Measurements from ENCODE around the gene TNPO2.
"Not testable (repeated sequence)": the region's sequence is repeated elsewhere in the genome, so short reads cannot be mapped to it uniquely, and the experiment has no call there.

Gene TNPO2

GRCh38 chr19:12705169-12705568 lies 18.6 kb downstream of the TNPO2 start:
- no peaks in the 10 kb centered on the region for H3K27me3 ChIP-seq
- peaks cover 95% of the 10 kb centered on the region for H3K36me3 ChIP-seq
- TF ChIP-seq, protein P1, sequence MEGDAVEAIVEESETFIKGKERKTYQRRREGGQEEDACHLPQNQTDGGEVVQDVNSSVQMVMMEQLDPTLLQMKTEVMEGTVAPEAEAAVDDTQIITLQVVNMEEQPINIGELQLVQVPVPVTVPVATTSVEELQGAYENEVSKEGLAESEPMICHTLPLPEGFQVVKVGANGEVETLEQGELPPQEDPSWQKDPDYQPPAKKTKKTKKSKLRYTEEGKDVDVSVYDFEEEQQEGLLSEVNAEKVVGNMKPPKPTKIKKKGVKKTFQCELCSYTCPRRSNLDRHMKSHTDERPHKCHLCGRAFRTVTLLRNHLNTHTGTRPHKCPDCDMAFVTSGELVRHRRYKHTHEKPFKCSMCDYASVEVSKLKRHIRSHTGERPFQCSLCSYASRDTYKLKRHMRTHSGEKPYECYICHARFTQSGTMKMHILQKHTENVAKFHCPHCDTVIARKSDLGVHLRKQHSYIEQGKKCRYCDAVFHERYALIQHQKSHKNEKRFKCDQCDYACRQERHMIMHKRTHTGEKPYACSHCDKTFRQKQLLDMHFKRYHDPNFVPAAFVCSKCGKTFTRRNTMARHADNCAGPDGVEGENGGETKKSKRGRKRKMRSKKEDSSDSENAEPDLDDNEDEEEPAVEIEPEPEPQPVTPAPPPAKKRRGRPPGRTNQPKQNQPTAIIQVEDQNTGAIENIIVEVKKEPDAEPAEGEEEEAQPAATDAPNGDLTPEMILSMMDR (IDR thresholded peaks at IDR 0.05; ENCODE audit: low read depth, low read length) = no peak

DNA sequence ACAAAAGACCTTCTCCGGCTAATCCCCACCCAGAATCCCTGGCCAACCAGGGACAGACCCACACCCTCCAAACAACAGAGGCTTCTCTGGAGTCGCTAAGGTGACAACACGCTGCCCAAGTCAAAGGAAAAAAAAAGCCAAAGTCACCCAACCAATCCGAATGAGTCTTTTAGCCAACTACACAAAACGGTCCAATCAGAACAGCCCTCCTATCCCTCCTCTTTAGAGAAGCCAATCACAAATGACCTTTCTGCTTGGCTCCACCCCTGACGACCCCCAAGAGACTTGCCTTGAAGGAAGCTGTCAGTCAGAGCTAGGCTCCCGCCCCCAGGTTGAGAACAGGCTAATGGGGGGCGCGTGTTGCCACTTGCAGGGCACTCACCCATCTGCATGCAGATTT lies 20.7 kb downstream of the TNPO2 start:
- DNase-seq = peak; percentile 85
- TF ChIP-seq, protein P1 (IDR thresholded peaks at IDR 0.05; ENCODE audit: low read depth, low read length) = no peak
- no peaks in the 10 kb centered on the region for H3K27me3 ChIP-seq

More at GRCh38 chr19:12705169-12705568, 18.6 kb downstream of the TNPO2 start:
- DNase-seq = no peak
- Histone ChIP-seq H3K4me1 (peaks cover 6% of the 10 kb centered on the region), H3K4me3 (ENCODE audit: low read depth, low read length) (no peak overlapping the region), H3K9me3 (no peaks in the 10 kb centered on the region)

GRCh38 chr19:12701596-12702282 lies 22.0 kb downstream of the TNPO2 start:
- Histone ChIP-seq H3K4me3 (ENCODE audit: low read depth, low read length) (no peak overlapping the region), H3K9me3 (no peaks in the 10 kb centered on the region), H3K36me3 (peaks cover 82% of the 10 kb centered on the region), H3K4me1 (peaks cover 6% of the 10 kb centered on the region), H3K27me3 (no peaks in the 10 kb centered on the region)
- TF ChIP-seq, protein P1 (IDR thresholded peaks at IDR 0.05; ENCODE audit: low read depth, low read length) = no peak
- DNase-seq = no peak

More for the DNA sequence above, 20.7 kb downstream of the TNPO2 start:
- H3K36me3 ChIP-seq = peaks cover 90% of the 10 kb centered on the region
- peaks cover 6% of the 10 kb centered on the region for H3K4me1 ChIP-seq
- H3K9me3 ChIP-seq = no peaks in the 10 kb centered on the region
- no peak overlapping the region for H3K4me3 ChIP-seq (ENCODE audit: low read depth, low read length)

DNA sequence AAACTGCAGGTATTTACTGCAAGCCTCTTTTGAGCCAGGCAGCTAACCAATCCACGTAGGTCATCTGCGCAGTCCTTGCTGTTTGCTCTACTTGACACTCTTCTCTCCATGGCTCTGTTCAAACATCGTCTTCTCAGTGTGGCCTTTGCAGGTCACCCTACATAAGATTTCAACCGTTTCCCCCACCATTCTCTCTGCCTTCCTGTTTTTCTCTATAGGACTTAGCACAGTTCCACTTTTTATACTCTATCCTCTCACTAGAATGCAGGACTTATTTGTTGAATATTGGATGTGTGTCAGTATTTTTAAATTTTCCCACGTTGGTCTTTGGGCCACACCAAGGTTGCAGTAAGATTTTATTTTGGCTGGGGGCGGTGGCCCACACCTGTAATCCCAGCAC lies 25.6 kb downstream of the TNPO2 start:
- H3K36me3 ChIP-seq = peaks cover 46% of the 10 kb centered on the region
- H3K4me3 ChIP-seq (ENCODE audit: low read depth, low read length) = no peak overlapping the region
- DNase-seq = no peak
- H3K4me1 ChIP-seq = peaks cover 3% of the 10 kb centered on the region
- no peaks in the 10 kb centered on the region for H3K9me3 ChIP-seq
- no peaks in the 10 kb centered on the region for H3K27me3 ChIP-seq
- TF ChIP-seq, protein P1 (IDR thresholded peaks at IDR 0.05; ENCODE audit: low read depth, low read length) = no peak

- H3K9me3 ChIP-seq, DNase-seq, H3K4me1 ChIP-seq, H3K27me3 ChIP-seq: not testable (repeated sequence)
- Histone ChIP-seq H3K36me3 (peaks cover 39% of the 10 kb centered on the region), H3K4me3 (ENCODE audit: low read depth, low read length) (peak overlapping the region; percentile 92; the same call in 1 of the 2 replicates)
Measured at GRCh38 chr19:12697425-12697824, 26.3 kb downstream of the TNPO2 start.

GRCh38 chr19:12696366-12697335 lies 27.1 kb downstream of the TNPO2 start, which contains the start of gene FBXW9:
TSS of gene FBXW9 (minus strand) at chr19:12696631. CDS start at chr19:12696581, 50 bp downstream.
- Histone ChIP-seq H3K27me3 (no peaks in the 10 kb centered on the region), H3K4me1 (no peaks in the 10 kb centered on the region), H3K9me3 (no peaks in the 10 kb centered on the region), H3K4me3 (ENCODE audit: low read depth, low read length) (peak within 1 kb of the TSS; percentile 92), H3K36me3 (peaks cover 31% of the 10 kb centered on the region)
- DNase-seq = peak; percentile 96
- TF ChIP-seq, protein P1 (IDR thresholded peaks at IDR 0.05; ENCODE audit: low read depth, low read length) = no peak
